Cerebellar nuclear complex (tissue), 1 donor: ENCODE data around the gene NAA25.
A peak's percentile ranks its signal among the peaks of the same experiment; 100 is the strongest.

Experiments used
- DNase-seq, 2 experiments: peaks; one replicate each; lab custom pipeline; 2025; lab: John Stamatoyannopoulos, UW

Gene NAA25

GRCh38 chr12:112108202-112109079, at the start of gene NAA25:
Gene NAA25, minus strand, starts transcription at chr12:112108783. Its CDS starts 10 bp downstream, at chr12:112108773.
- peak in 1 of 2 experiments; percentile 33 for DNase-seq

- no peak for DNase-seq
Measured at GRCh38 chr12:112153893-112154219, 45.3 kb upstream of the NAA25 start.

DNA sequence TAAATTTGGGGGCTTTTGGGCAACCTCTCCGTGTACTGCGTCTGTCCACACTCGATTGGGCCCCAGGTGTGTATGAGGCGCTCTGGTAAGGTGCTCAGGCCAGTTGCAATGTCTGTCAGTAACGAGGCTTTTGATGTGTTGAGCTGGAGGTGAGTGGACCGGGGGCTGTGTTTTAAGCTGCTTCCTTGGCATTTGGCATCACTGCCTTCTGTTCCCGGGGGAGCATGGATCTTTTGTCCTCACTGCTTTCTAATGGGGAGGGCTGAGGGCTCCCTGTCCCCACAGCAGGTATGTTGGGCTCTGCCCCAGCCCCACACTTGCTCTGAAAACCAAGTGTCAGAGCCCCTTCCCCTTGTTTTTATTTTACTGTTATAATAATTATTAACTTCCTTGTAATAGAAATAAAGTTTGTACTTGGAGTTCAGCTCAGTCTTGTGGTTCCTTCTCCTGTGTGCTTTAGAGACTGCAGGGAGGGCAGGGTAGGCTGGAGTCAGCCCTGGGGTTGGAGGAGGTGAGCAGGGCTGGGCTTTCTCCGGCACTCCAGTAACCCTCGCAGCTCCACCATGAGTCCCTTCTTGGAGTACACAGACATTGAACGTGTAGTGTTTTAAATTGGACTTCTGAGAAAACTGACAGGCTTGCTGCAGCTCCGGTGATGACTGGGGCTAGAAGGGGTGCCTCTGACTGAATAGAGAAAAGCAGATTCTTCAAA, 44.8 kb upstream of the NAA25 start:
- DNase-seq = no peak

DNA sequence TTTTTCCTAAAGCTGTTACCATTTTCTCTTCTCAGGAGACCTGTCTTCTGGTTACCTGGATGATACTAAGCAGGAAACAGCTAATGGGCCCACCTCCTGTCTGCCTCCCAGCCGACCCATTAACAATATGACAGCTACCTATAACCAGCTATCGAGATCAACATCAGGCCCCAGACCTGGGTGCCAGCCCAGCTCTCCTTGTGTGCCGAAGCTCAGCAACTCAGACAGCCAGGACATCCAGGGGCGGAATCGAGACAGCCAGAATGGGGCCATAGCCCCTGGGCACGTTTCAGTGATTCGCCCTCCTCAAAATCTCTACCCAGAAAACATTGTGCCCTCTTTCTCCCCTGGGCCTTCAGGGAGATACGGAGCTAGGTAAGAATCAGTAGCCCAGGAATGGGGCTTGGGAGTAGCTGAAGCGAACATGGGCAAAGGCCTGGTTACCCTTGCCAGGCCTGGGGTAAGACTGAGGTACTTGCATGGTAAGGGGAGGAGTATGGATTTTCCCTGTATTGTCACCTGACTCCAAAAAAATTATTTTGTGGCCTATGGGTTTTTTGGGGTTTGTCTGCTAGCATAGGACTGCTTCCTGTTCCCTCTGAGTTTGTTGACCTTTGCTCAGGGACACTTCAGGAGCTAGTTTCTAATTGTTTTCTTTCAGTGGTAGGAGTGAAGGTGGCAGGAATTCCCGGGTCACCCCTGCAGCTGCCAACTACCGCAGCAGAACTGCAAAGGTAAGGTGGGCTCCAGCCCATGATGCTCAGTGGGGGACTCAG, 43.4 kb upstream of the NAA25 start:
- no peak for DNase-seq

- DNase-seq = no peak
Measured at GRCh38 chr12:112149596-112149995, 41.0 kb upstream of the NAA25 start.

GRCh38 chr12:112148031-112148513, 39.5 kb upstream of the NAA25 start:
- no peak for DNase-seq

GRCh38 chr12:112146123-112146522, 37.5 kb upstream of the NAA25 start:
- DNase-seq = no peak

- DNase-seq = no peak
Measured at GRCh38 chr12:112140728-112141127, 32.1 kb upstream of the NAA25 start.

DNA sequence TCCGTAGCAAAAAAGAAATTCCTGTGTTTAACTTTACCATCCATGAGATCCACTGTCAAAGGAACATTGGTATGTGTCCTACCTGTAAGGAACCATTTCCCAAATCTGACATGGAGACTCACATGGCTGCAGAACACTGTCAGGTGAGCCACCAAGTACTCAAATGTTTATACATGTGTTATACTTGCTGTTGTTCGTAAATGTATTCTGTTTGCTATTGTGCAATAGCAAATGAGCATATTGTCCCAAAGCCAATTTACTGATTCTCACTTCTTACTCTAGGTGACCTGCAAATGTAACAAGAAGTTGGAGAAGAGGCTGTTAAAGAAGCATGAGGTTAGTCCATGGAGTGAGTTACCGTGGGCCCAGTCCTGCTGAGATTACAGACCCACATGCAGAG, 26.1 kb upstream of the NAA25 start:
- DNase-seq = no peak

DNA sequence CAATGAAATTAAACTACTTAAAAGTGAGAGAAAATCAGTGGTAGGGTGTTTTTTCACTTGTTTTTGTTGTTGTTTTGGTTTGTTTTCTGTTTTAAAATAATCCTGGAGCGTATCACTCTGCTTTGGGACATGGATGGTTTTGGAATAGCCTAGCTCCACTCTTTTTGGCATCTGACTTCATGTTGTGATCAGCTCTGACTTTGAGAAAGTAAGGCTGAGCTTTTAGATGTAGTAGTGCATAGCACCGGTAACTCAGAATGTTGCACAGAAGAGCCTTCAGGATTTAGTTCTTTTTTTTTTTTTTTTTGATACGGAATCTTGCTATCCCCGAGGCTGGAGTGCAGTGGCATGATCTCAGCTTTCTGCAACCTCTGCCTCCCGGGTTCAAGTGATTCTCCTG, 24.8 kb upstream of the NAA25 start:
- DNase-seq = no peak

DNA sequence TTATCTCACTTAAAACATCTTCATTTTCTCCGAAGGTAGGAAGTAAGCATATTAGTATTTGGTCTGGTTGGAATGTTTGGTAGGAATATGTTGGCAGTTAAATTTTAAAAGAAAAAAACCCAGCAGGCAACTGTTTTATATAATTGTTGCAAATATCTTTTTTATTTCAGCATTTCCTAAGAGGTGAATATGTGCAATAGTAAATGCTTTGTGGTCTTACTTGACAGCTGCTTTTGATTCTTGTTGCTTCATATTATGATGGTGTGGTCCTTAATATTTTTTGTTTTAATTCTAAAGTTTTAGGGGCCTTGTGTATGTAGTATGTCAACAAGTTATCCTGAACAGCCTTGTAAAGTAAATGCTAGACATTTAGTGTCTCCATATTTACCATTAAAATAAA, 23.1 kb upstream of the NAA25 start:
- DNase-seq = no peak

GRCh38 chr12:112130441-112130998, 21.9 kb upstream of the NAA25 start:
- DNase-seq = no peak

- DNase-seq = no peak
Measured at GRCh38 chr12:112126911-112127310, 18.3 kb upstream of the NAA25 start.

- no peak for DNase-seq
Measured at GRCh38 chr12:112126000-112126438, 17.4 kb upstream of the NAA25 start.

DNA sequence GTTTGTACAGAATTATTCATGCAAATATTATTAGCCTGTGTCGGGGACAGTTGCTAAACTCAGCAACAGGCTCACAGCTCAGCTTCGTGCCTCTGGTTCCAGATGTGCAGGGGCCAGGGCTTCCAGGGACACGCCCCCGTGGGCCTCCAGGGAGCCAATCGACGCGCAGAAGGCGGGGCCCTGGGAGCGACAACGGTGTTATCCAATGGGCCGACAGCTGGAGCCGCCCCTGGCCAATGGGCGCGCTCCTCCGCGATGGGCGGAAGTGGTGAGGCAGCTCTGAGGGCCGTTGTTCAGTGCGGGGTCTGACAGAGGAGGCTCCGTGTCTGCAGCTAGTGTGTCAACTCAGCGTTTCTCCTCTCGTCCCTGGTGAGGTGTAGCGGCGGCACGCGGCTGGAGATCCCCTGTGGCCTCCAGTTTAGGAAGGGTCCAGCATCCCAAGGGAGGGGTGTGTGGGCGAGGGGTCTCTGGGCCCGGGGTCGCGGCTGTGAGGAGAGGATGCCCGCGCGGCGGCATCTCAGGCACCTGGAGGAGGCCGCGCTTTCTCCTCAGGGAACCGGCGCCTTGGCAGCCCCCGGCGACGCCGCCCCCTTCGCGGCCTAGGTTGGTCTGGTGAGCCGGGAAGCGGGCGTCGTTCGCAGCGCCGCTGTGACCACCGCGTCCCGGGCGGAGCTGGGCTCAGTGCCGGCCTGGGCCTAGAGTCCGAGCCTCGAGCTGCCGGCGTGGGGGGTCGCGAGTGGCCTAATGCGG, 16.8 kb upstream of the NAA25 start, which contains the start of gene TRAFD1:
Gene TRAFD1 (plus strand): TSS at position 311 of the 750 bp plus-strand sequence. CDS start 4,963 bp downstream, outside the sequence.
- DNase-seq = peak; percentile 52 to 81

DNA sequence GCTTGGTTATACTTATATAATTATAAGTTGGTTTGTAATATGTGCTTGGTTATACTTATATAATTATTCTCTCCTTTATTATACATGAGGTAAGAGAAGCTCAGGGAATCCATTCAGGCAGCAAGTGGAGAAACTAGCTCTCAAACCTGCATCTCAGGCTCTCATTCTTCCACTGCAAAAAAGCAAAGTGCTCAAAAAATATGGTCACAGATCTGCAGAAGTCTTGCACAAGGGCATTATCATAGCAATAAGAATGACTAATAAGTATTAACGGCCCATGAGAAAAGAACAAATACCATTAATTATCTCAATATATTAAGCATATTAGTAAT, 16.3 kb upstream of the NAA25 start:
- DNase-seq = no peak

GRCh38 chr12:112122823-112123690, 14.5 kb upstream of the NAA25 start:
- DNase-seq = no peak

DNA sequence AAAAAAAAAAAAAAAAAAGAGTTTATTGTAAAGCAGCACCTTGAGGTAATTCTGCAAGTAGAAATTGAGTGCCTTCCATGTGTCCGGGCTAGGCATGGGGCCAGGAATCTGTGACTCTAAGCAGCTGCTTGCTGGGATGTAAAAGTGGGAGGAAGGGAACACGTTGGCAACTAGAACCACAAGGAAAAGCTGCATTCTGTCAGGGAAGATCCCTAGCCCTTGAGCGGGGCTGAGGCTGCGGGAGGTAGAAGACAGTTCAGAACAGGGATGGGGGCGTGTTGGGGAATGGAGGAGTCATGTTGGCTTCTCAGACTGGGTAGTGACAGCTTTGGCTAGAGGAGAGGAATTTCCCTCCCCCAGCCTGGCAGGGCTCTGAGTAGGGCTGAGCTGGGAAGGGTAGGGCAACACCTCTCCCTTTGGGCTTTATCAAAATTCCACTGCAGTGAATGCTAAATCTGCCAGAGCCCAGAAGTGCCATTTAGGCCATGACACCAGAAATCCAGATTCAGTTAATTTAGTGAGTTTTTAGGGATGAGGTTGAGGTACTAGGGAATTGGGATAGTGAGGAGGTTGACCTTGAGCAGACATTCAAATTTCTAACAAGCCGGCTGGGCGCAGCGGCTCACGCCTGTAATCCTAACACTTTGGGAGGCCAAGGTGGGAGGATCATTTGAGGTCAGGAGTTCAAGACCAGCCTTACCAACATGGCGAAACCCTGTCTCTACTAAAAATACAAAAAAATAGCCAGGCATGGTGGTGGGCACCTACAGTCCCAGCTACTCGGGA, 13.4 kb upstream of the NAA25 start:
- DNase-seq = no peak

DNA sequence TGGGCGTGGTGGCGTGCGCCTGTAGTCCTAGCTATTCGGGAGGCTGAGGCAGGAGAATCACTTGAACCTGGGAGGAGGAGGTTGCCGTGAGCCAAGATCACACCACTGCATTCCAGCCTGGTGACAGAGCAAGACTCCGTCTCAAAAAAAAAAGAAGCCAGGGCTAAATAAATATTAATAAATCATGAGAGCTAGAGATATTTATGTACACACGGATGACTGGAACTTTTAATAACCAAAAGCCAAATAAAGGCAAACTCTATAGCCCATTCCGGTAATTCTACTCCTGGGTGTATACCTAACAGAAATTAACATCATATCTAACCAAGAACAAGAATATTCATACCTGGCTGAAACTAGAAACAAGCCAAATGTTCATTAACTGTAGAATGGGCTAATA, 9.1 kb upstream of the NAA25 start:
- DNase-seq = no peak
